Measurements from ENCODE around the gene PROKR1. TPM values are rescaled to one million over a fixed set of nuclear protein-coding genes. Genes with fewer than 3 reads are reported as not detected.

The PROKR1 gene
- total RNA-seq, 1 experiment from 2014 or later: not detected

DNA sequence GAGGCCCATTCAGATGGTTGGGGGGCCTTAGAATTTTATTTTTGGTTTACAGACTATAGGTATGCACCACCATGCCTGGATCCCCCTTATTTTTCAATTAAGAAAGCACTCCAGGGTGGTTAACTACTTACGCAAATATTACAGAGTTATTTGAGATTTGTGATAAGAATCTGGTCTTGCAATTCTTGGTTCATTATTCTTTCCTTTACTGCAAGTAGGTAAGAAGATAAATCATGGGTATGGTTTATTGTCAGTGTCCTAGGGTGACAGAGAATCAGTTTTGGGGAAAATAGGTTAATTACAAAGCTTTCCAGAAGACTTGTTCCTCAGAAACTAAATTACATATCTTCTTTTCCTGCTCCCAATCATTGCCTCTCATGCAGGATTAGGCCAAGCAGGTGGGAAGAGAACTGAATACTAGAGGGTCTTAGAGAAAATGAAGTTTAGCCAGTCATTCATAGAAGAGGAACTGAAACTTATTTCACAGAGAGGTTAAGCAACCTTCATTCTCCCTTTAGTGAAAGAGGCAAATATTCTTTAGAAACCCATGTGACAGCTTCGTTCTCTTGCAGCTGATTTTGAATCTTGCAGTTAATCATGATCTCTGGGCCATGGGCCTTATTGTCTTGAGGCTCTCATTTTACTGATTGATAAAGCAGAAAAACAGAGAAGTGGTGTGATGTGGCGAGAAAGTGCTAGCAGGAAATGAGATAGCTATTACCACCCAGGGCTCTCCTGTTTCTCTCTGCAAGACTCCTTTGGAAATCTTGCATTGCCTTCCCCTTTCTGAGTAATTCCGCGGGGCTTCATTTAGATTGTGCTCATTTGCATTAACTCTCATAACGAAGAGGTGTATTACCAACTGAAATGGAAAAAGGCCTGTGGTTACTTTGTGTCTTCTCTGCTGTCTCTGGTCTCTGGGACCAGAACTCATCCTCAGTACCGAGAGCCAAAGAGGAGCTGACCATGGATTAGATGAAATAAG, 46.5 kb downstream of the PROKR1 start:
- ChIA-PET CTCF (interaction anchor here (2.3 kb wide), 1 partner anchor 19 kb away, joined by 7 read pairs; no protein-coding TSS in a partner anchor), POLR2A (no interaction called here), RAD21 (ENCODE audit: low non-redundant PET in 1 of 2, low total read pairs in 2 of 2, uncharacterized antibody in 2 of 2, unreplicated experiment in 2 of 2) (no interaction called here)
- Histone ChIP-seq H3K79me2 (ENCODE audit: insufficient read depth, low read length) (no peaks in the 10 kb centered on the region), H4K20me1 (ENCODE audit: insufficient read depth) (no peaks in the 10 kb centered on the region), H3K4me2 (ENCODE audit: low read length) (no peak overlapping the region), H3K27me3 (ENCODE audit: insufficient read depth, low read length) (no peaks in the 10 kb centered on the region), H3K27ac (ENCODE audit: low read depth, low read length) (no peak overlapping the region), H2AFZ (ENCODE audit: low read depth, low read length, poor library complexity, severe bottlenecking) (no peak overlapping the region), H3K4me1 (ENCODE audit: control insufficient read depth in 1 of 2, insufficient read depth in 2 of 2, low read length in 2 of 2) (no peaks in the 10 kb centered on the region), H3K4me3 (replicated peaks in 1 of 2; ENCODE audit: low read depth in 1 of 2, low read length in 2 of 2) (no peak overlapping the region), H3K36me3 (ENCODE audit: control insufficient read depth in 1 of 2, insufficient read depth in 2 of 2, low read length in 2 of 2) (no peaks in the 10 kb centered on the region), H3K9me3 (ENCODE audit: control insufficient read depth in 1 of 2, insufficient read depth in 1 of 2, low read depth in 1 of 2, low read length in 2 of 2) (no peaks in the 10 kb centered on the region), H3K9ac (ENCODE audit: low read length) (no peak overlapping the region), H3K9me2 (ENCODE audit: insufficient read depth) (no peaks in the 10 kb centered on the region)
- intact Hi-C loops (cut with micrococcal nuclease): no loop called here
- TF ChIP-seq SP1 (IDR thresholded peaks at IDR 0.05; ENCODE audit: low read depth) (no peak), ZFX (IDR thresholded peaks at IDR 0.05) (no peak), POLR2A (IDR thresholded peaks at IDR 0.05; ENCODE audit: borderline replicate concordance, extremely low read depth, insufficient read depth, insufficient read length) (no peak), YY1 (IDR thresholded peaks at IDR 0.05; ENCODE audit: extremely low read depth, insufficient replicate concordance, low read depth, low read length) (no peak), TCF7L2 (IDR thresholded peaks at IDR 0.05; ENCODE audit: borderline replicate concordance, extremely low read depth, insufficient read depth, insufficient read length) (no peak), CBX3 (IDR thresholded peaks at IDR 0.05; ENCODE audit: low read depth) (no peak), JUND (IDR thresholded peaks at IDR 0.05) (no peak), ZNF274 (IDR thresholded peaks at IDR 0.05; ENCODE audit: low read depth, low read length) (no peak), EZH2 (IDR thresholded peaks at IDR 0.05) (no peak), EGR1 (IDR thresholded peaks at IDR 0.05; ENCODE audit: low read depth) (no peak), FOSL1 (IDR thresholded peaks at IDR 0.05; ENCODE audit: low read depth) (no peak), SIN3A (IDR thresholded peaks at IDR 0.05; ENCODE audit: low read depth) (no peak), ELF1 (IDR thresholded peaks at IDR 0.05; ENCODE audit: borderline replicate concordance, low read depth) (no peak), POLR2AphosphoS5 (IDR thresholded peaks at IDR 0.05; ENCODE audit: low read depth, low read length) (no peak)
- TF ChIP-seq, protein P1, sequence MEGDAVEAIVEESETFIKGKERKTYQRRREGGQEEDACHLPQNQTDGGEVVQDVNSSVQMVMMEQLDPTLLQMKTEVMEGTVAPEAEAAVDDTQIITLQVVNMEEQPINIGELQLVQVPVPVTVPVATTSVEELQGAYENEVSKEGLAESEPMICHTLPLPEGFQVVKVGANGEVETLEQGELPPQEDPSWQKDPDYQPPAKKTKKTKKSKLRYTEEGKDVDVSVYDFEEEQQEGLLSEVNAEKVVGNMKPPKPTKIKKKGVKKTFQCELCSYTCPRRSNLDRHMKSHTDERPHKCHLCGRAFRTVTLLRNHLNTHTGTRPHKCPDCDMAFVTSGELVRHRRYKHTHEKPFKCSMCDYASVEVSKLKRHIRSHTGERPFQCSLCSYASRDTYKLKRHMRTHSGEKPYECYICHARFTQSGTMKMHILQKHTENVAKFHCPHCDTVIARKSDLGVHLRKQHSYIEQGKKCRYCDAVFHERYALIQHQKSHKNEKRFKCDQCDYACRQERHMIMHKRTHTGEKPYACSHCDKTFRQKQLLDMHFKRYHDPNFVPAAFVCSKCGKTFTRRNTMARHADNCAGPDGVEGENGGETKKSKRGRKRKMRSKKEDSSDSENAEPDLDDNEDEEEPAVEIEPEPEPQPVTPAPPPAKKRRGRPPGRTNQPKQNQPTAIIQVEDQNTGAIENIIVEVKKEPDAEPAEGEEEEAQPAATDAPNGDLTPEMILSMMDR (IDR thresholded peaks at IDR 0.05 in 2 of 3, conservative IDR thresholded peaks at IDR 0.05 in 1 of 3; ENCODE audit: borderline replicate concordance in 1 of 3, insufficient read depth in 1 of 3, low read depth in 2 of 3, low read length in 2 of 3): no peak
- TF ChIP-seq, protein P2, sequence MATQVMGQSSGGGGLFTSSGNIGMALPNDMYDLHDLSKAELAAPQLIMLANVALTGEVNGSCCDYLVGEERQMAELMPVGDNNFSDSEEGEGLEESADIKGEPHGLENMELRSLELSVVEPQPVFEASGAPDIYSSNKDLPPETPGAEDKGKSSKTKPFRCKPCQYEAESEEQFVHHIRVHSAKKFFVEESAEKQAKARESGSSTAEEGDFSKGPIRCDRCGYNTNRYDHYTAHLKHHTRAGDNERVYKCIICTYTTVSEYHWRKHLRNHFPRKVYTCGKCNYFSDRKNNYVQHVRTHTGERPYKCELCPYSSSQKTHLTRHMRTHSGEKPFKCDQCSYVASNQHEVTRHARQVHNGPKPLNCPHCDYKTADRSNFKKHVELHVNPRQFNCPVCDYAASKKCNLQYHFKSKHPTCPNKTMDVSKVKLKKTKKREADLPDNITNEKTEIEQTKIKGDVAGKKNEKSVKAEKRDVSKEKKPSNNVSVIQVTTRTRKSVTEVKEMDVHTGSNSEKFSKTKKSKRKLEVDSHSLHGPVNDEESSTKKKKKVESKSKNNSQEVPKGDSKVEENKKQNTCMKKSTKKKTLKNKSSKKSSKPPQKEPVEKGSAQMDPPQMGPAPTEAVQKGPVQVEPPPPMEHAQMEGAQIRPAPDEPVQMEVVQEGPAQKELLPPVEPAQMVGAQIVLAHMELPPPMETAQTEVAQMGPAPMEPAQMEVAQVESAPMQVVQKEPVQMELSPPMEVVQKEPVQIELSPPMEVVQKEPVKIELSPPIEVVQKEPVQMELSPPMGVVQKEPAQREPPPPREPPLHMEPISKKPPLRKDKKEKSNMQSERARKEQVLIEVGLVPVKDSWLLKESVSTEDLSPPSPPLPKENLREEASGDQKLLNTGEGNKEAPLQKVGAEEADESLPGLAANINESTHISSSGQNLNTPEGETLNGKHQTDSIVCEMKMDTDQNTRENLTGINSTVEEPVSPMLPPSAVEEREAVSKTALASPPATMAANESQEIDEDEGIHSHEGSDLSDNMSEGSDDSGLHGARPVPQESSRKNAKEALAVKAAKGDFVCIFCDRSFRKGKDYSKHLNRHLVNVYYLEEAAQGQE (IDR thresholded peaks at IDR 0.05; ENCODE audit: low read depth): no peak
- TF ChIP-seq, protein P3, sequence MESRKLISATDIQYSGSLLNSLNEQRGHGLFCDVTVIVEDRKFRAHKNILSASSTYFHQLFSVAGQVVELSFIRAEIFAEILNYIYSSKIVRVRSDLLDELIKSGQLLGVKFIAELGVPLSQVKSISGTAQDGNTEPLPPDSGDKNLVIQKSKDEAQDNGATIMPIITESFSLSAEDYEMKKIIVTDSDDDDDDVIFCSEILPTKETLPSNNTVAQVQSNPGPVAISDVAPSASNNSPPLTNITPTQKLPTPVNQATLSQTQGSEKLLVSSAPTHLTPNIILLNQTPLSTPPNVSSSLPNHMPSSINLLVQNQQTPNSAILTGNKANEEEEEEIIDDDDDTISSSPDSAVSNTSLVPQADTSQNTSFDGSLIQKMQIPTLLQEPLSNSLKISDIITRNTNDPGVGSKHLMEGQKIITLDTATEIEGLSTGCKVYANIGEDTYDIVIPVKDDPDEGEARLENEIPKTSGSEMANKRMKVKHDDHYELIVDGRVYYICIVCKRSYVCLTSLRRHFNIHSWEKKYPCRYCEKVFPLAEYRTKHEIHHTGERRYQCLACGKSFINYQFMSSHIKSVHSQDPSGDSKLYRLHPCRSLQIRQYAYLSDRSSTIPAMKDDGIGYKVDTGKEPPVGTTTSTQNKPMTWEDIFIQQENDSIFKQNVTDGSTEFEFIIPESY (IDR thresholded peaks at IDR 0.05; ENCODE audit: extremely low read depth, insufficient replicate concordance, low read length): no peak
- DNase-seq (ENCODE audit: low read depth, low spot score) (no peak), ATAC-seq (no peak)
- BruUV-seq (replicated peaks): no TSS peak

Measured in HCT116 (cell line).